ENCODE data around the gene CEP55.

CEP55 gene

GRCh38 chr10:93496322-93497041, at the start of gene CEP55:
Gene CEP55, plus strand, starts transcription at chr10:93496612. Its CDS starts 3,440 bp downstream, at chr10:93500052.
- TF ChIP-seq CTCF (IDR thresholded peaks at IDR 0.05; ENCODE audit: insufficient read depth, missing control alignments), result no peak
- DNase-seq (ENCODE audit: insufficient read length, low spot score) (peak; percentile 61), FAIRE-seq (no peak)

GRCh38 chr10:93447019-93447418, 49.4 kb upstream of the CEP55 start:
- no peak for DNase-seq (ENCODE audit: insufficient read length, low spot score)
- FAIRE-seq, result no peak
- no peak for TF ChIP-seq CTCF (IDR thresholded peaks at IDR 0.05; ENCODE audit: insufficient read depth, missing control alignments)

DNA sequence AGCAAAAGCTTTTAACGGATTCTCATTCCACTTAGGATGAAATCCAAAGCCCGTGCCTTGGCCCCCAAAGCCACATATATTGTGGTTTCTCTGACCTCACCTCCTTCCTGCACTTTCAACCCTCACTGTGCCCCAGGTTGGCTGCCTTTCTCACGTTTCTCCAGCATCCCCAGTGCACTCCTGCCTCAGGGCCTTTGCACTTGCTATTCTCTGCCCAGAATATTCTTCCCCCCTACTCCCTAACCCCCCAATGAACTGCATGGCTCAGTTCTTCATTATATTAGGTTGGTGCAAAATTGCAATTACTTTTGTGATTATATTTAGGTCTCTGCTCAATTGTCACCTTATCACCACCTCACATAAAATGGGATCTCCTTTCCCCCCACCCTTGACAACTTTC, 48.4 kb upstream of the CEP55 start:
- no peak for FAIRE-seq
- DNase-seq (ENCODE audit: insufficient read length, low spot score), result no peak
- TF ChIP-seq CTCF (IDR thresholded peaks at IDR 0.05; ENCODE audit: insufficient read depth, missing control alignments), result no peak

- FAIRE-seq, result no peak
Measured at GRCh38 chr10:93451244-93451947, 45.0 kb upstream of the CEP55 start.

GRCh38 chr10:93452143-93452542, 44.3 kb upstream of the CEP55 start:
- TF ChIP-seq CTCF (IDR thresholded peaks at IDR 0.05; ENCODE audit: insufficient read depth, missing control alignments), result no peak
- no peak for FAIRE-seq
- no peak for DNase-seq (ENCODE audit: insufficient read length, low spot score)

More at GRCh38 chr10:93451244-93451947, 45.0 kb upstream of the CEP55 start:
- no peak for DNase-seq (ENCODE audit: insufficient read length, low spot score)
- no peak for TF ChIP-seq CTCF (IDR thresholded peaks at IDR 0.05; ENCODE audit: insufficient read depth, missing control alignments)

DNA sequence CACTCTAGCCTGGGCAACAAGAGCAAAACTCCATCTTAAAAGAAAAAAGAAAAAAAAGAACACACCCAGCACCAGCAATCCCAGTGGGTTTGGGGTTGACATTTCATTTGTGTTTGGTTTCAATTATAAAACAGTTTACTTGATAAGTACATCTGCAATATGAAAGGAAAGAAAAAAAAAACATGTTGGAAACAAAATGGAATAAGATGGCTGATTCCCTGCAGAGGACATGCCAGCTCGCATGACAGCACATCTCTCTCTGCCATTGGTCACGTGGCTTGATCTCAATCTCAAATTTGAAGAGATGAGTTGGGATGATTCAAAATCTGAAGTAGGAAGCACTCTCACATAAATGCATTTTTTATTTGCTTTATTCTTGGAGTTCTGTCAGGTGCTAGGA, 42.3 kb upstream of the CEP55 start:
- TF ChIP-seq CTCF (IDR thresholded peaks at IDR 0.05; ENCODE audit: insufficient read depth, missing control alignments), result no peak
- no peak for DNase-seq (ENCODE audit: insufficient read length, low spot score)
- FAIRE-seq, result no peak

- FAIRE-seq (no peak), DNase-seq (ENCODE audit: insufficient read length, low spot score) (no peak)
- no peak for TF ChIP-seq CTCF (IDR thresholded peaks at IDR 0.05; ENCODE audit: insufficient read depth, missing control alignments)
Measured at GRCh38 chr10:93454736-93455135, 41.7 kb upstream of the CEP55 start.
